HepG2 (cell line): ENCODE results near the gene BTG4. TPM values are rescaled to one million over a fixed set of nuclear protein-coding genes. Genes with fewer than 3 reads are reported as not detected.

Experiments used
- ATAC-seq: fragments of 200-7000 bp; cut with Tn5 transposase; 3 replicates; pipeline ENCODE4 v1.9.1; 2020; ENCODE audit warnings: mild to moderate bottlenecking, moderate library complexity
- BruUV-seq: library from RNA; stranded (reverse); fragments of 400-500 nt; replicated peaks from 2 replicates; lab custom pipeline; 2021; lab: Mats Ljungman, UMichigan
- CTCF ChIA-PET: fragments of 300-600 bp; formaldehyde crosslinking; extraction: SDS; loops from one replicate; lab custom pipeline; 2021; ENCODE audit warnings: low total read pairs, inconsistent platforms, low intra/inter-chr PET ratio; lab: Yijun Ruan, JAX
- POLR2A ChIA-PET: fragments of 350-600 bp; sonication (Branson Sonifier 250); formaldehyde crosslinking; loops from one replicate; lab custom pipeline; 2020; ENCODE audit warnings: antibody characterized with exemption, inconsistent platforms; lab: Yijun Ruan, JAX
- DNase-seq: peaks from one replicate; pipeline ENCODE4 v3.0.0-alpha.2; 2015; ENCODE audit warnings: low spot score
- FAIRE-seq: peaks from 3 replicates; lab custom pipeline; 2011; peaks lifted over from hg19 to GRCh38; lab: Jason Lieb, UNC
- H2AFZ ChIP-seq: one replicate; pipeline ENCODE4 v1.6.1; 2011; ENCODE audit warnings: low read length, inconsistent platforms
- H3K27ac ChIP-seq: fragments of 300-600 bp; 3 replicates; pipeline ENCODE4 v1.8.0; 2011; ENCODE audit warnings: mixed run types, mild to moderate bottlenecking, mixed read lengths, low read length, inconsistent platforms; ENCODE audit not compliant: insufficient read depth; ENCODE audit errors: extremely low read length
- H3K27me3 ChIP-seq, 2 experiments: fragments of 200-600 bp in 1 of 2; 2 replicates in 1 of 2; 3 replicates in 1 of 2; pipeline versions ENCODE4 v1.6.0 to v1.8.0; 2011; ENCODE audit warnings: low read length in 2 of 2, mild to moderate bottlenecking in 2 of 2, moderate library complexity in 2 of 2, inconsistent platforms in 1 of 2; ENCODE audit not compliant: insufficient read depth in 2 of 2, control insufficient read depth in 1 of 2
- H3K36me3 ChIP-seq, 2 experiments: fragments of 200-600 bp in 1 of 2; replicated peaks in 1 of 2; 2 replicates in 1 of 2; 3 replicates in 1 of 2; pipeline versions ENCODE4 v1.5.1 to v1.8.0; 2011; ENCODE audit warnings: low read length in 2 of 2, inconsistent platforms in 1 of 2; ENCODE audit not compliant: insufficient read depth in 2 of 2, control insufficient read depth in 1 of 2
- H3K4me1 ChIP-seq: 2 replicates; pipeline ENCODE4 v1.5.1; 2012; ENCODE audit warnings: low read length, inconsistent platforms; ENCODE audit not compliant: insufficient read depth
- H3K4me2 ChIP-seq: 2 replicates; pipeline ENCODE4 v1.6.0; 2011; ENCODE audit warnings: low read depth, low read length, inconsistent platforms
- H3K4me3 ChIP-seq, 3 experiments: fragments of 200-600 bp in 1 of 3; sonication (generic), shearing (Covaris generic) in 1 of 3; replicated peaks in 1 of 3; 2 replicates each; pipeline ENCODE4 v1.5.1; 2011 to 2016; ENCODE audit warnings: low read length in 3 of 3, inconsistent platforms in 2 of 3, low read depth in 2 of 3, mild to moderate bottlenecking in 2 of 3, control low read depth in 1 of 3, mixed read lengths in 1 of 3; ENCODE audit not compliant: insufficient read depth in 1 of 3
- H3K79me2 ChIP-seq: one replicate; pipeline ENCODE4 v1.6.1; 2011; ENCODE audit warnings: low read length, inconsistent platforms; ENCODE audit not compliant: insufficient read depth
- H3K9ac ChIP-seq: 2 replicates; pipeline ENCODE4 v1.6.0; 2011; ENCODE audit warnings: mild to moderate bottlenecking, low read depth, low read length, inconsistent platforms; ENCODE audit not compliant: insufficient read depth
- H3K9me3 ChIP-seq: 2 replicates; pipeline ENCODE4 v1.5.1; 2012; ENCODE audit warnings: mild to moderate bottlenecking, low read length
- H4K20me1 ChIP-seq: 2 replicates; pipeline ENCODE4 v1.6.0; 2011; ENCODE audit warnings: inconsistent platforms, mild to moderate bottlenecking, low read length, moderate library complexity; ENCODE audit not compliant: insufficient read depth
- CENPT ChIP-seq: sonication (generic); formaldehyde crosslinking; IDR thresholded peaks from 2 replicates; pipeline ENCODE4 v1.8.0; 2022; ENCODE audit warnings: low read depth, mild to moderate bottlenecking, moderate library complexity, missing genetic modification reagents
- GLI4 ChIP-seq: sonication (generic); formaldehyde crosslinking; IDR thresholded peaks from 2 replicates; pipeline ENCODE4 v1.5.1; 2020; ENCODE audit warnings: missing genetic modification reagents, mild to moderate bottlenecking, moderate library complexity, borderline replicate concordance
- HMGXB3 ChIP-seq: sonication (generic); formaldehyde crosslinking; IDR thresholded peaks from 2 replicates; pipeline ENCODE4 v1.4.0; 2020; ENCODE audit warnings: missing genetic modification reagents, borderline replicate concordance
- HNF4G ChIP-seq, 2 experiments: sonication (generic) in 1 of 2; formaldehyde crosslinking in 1 of 2; IDR thresholded peaks; 2 replicates each; pipeline versions ENCODE4 v1.4.0 to v1.6.1; 2011 to 2020; ENCODE audit warnings: borderline replicate concordance in 2 of 2, low read depth in 2 of 2, mild to moderate bottlenecking in 2 of 2, low read length in 1 of 2, missing genetic modification reagents in 1 of 2, moderate library complexity in 1 of 2
- IRF2 ChIP-seq: IDR thresholded peaks from 2 replicates; pipeline ENCODE4 v1.6.1; 2018; ENCODE audit warnings: missing genetic modification reagents, missing compliant biosample characterization
- KLF13 ChIP-seq: sonication (generic); formaldehyde crosslinking; IDR thresholded peaks from 2 replicates; pipeline ENCODE4 v1.4.0; 2020; ENCODE audit warnings: mild to moderate bottlenecking, missing genetic modification reagents
- MXD3 ChIP-seq: IDR thresholded peaks from 2 replicates; pipeline ENCODE4 v1.6.1; 2016; ENCODE audit warnings: mild to moderate bottlenecking, missing biosample characterization, missing genetic modification reagents
- SIN3B ChIP-seq: fragments of 150-350 bp; IDR thresholded peaks from 2 replicates; pipeline ENCODE4 v1.6.1; 2014; ENCODE audit warnings: low read length
- SMARCC2 ChIP-seq: fragments of 450-650 bp; IDR thresholded peaks from 2 replicates; pipeline ENCODE4 v1.6.1; 2017; ENCODE audit warnings: antibody characterized with exemption, mild to moderate bottlenecking
- SP5 ChIP-seq: IDR thresholded peaks from 2 replicates; pipeline ENCODE4 v1.6.1; 2016; ENCODE audit warnings: low read depth, borderline replicate concordance
- ZBTB3 ChIP-seq: sonication (generic); formaldehyde crosslinking; IDR thresholded peaks from 2 replicates; pipeline ENCODE4 v1.4.0; 2020; ENCODE audit warnings: low read depth, mild to moderate bottlenecking, moderate library complexity, missing genetic modification reagents, borderline replicate concordance
- ZFP41 ChIP-seq: sonication (generic); formaldehyde crosslinking; IDR thresholded peaks from 2 replicates; pipeline ENCODE4 v1.4.0; 2020; ENCODE audit warnings: mild to moderate bottlenecking, missing genetic modification reagents, borderline replicate concordance
- ZNF367 ChIP-seq: sonication (generic); formaldehyde crosslinking; IDR thresholded peaks from 2 replicates; pipeline ENCODE4 v1.4.0; 2020; ENCODE audit warnings: missing genetic modification reagents, borderline replicate concordance
- ZNF451 ChIP-seq: sonication (generic); formaldehyde crosslinking; IDR thresholded peaks from 2 replicates; pipeline ENCODE4 v1.5.0; 2020; ENCODE audit warnings: mild to moderate bottlenecking, missing genetic modification reagents
- ZNF510 ChIP-seq: sonication (generic); formaldehyde crosslinking; IDR thresholded peaks from 2 replicates; pipeline ENCODE4 v1.4.0; 2020; ENCODE audit warnings: low read depth, mild to moderate bottlenecking, missing genetic modification reagents
- ZNF572 ChIP-seq: sonication (generic); formaldehyde crosslinking; IDR thresholded peaks from 2 replicates; pipeline ENCODE4 v1.5.1; 2020; ENCODE audit warnings: mild to moderate bottlenecking, missing genetic modification reagents
- ZNF639 ChIP-seq: conservative IDR thresholded peaks from 2 replicates; pipeline ENCODE4 v1.6.1; 2018; ENCODE audit warnings: missing genetic modification reagents
- ZSCAN22 ChIP-seq: sonication (generic); formaldehyde crosslinking; IDR thresholded peaks from 2 replicates; pipeline ENCODE4 v1.4.0; 2020; ENCODE audit warnings: mild to moderate bottlenecking, missing genetic modification reagents
- WGBS: methylation state at CpG from one replicate; pipeline ENCODE4 v1.1.6; 2017; ENCODE audit warnings: low lambda C conversion rate; 5-methylcytosine and 5-hydroxymethylcytosine counted together
- in situ Hi-C: cut with HindIII; loops from 2 replicates; pipeline ENCODE4 v1.10.0; 2017; ENCODE audit warnings: low pct_unique_long_range_greater_than_20kb; ENCODE audit not compliant: extremely low pct_ligation_motif_present
- intact Hi-C: fragments of 100-400 bp; cut with micrococcal nuclease; formaldehyde crosslinking; loops from one replicate; pipeline ENCODE4 v1.10.0; 2022; ENCODE audit not compliant: unreplicated experiment
- polyA plus RNA-seq, 8 experiments: library from polyadenylated mRNA; depleted of rRNA in 3 of 8; stranded (reverse) in 7 of 8; unstranded in 1 of 8; fragments of >200 nt; fragmentation: Illumina TruSeq in 4 of 8; extraction: Trizol in 4 of 8; gene quantifications; 2 replicates each; pipeline versions ENCODE4 v1.2.1 to v1.2.3, GENCODE V29; 2011 to 2016; ENCODE audit warnings: low read depth in 4 of 8, missing spikeins in 1 of 8, mixed read lengths in 1 of 8; ENCODE audit not compliant: insufficient read depth in 1 of 8
- total RNA-seq, 5 experiments: library from RNA; depleted of rRNA; stranded (reverse); fragments of >200 nt; fragmentation: Illumina TruSeq; extraction: Trizol; gene quantifications; 2 replicates each; pipeline ENCODE4 v1.2.3, GENCODE V29; 2016; ENCODE audit warnings: low read depth in 1 of 5
- TF ChIP-seq, protein P1 (sequence below): sonication (generic); formaldehyde crosslinking; IDR thresholded peaks from 2 replicates; pipeline ENCODE4 v1.4.0; 2020; ENCODE audit warnings: missing genetic modification reagents; ENCODE audit errors: not compliant biosample characterization

BTG4 gene
- total and polyA plus RNA-seq, 2 of the 13 experiments (the other 11 are each of a cell fraction or from before 2014, with no cell fraction given) = not detected

DNA sequence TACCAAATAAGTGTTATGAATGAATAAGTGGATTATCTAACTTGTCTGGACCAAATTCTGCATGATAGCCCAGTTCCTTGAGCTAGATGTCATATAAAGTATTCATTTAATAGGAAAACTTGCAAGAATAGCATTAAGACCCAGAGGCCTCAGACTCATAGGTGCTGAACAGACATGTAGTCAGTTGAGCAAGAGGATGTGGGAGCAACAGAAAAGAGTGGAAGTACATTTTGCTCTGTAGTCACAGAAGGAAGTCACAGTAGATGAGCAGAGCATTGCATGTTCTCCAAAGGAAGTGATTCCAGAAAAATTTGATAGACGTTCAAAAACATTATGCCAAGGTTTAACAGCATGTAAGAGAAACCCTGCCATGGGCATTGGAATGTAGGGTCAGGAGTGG is 11.9 kb upstream of the BTG4 start:
- intact Hi-C loops (no loop called here), in situ Hi-C loops (no loop called here)
- Histone ChIP-seq H3K9me3 (no peaks in the 10 kb centered on the region), H3K79me2 (no peaks in the 10 kb centered on the region), H2AFZ (no peak overlapping the region), H4K20me1 (no peaks in the 10 kb centered on the region), H3K4me1 (no peaks in the 10 kb centered on the region), H3K36me3 (no peaks in the 10 kb centered on the region), H3K4me3 (no peak overlapping the region), H3K27ac (no peak overlapping the region), H3K4me2 (no peak overlapping the region), H3K27me3 (peaks cover 0 to 18% of the 10 kb centered on the region in 2 experiments; a peak in 2 of 5 replicates), H3K9ac (no peak overlapping the region)
- ATAC-seq (no peak), FAIRE-seq (no peak), DNase-seq (no peak)
- CTCF ChIA-PET = no interaction called here
- no TSS peak for BruUV-seq
- 3% methylated on average over 1 of the region's 1 CpG for WGBS
- POLR2A ChIA-PET = no interaction called here
- no peak for TF ChIP-seq SMARCC2
- no peak for TF ChIP-seq KLF13
- no peak for TF ChIP-seq SIN3B
- TF ChIP-seq GLI4 (CRISPR knock-in tag) = no peak
- no peak for TF ChIP-seq ZNF639 (CRISPR knock-in tag)
- no peak for TF ChIP-seq HNF4G (IDR thresholded peaks at IDR 0.05; ENCODE audit: borderline replicate concordance, low read depth, low read length)
- TF ChIP-seq HNF4G (CRISPR knock-in tag; IDR thresholded peaks at IDR 0.05; ENCODE audit: borderline replicate concordance, low read depth) = no peak
- no peak for TF ChIP-seq CENPT (CRISPR knock-in tag)
- TF ChIP-seq ZFP41 (CRISPR knock-in tag) = no peak
- TF ChIP-seq ZNF510 (CRISPR knock-in tag) = no peak
- TF ChIP-seq ZNF451 (CRISPR knock-in tag) = no peak
- TF ChIP-seq ZNF367 = no peak
- TF ChIP-seq MXD3 (CRISPR knock-in tag) = no peak
- no peak for TF ChIP-seq SP5 (CRISPR knock-in tag)
- no peak for TF ChIP-seq ZBTB3
- no peak for TF ChIP-seq ZSCAN22
- no peak for TF ChIP-seq HMGXB3 (CRISPR knock-in tag)
- TF ChIP-seq, protein P1, sequence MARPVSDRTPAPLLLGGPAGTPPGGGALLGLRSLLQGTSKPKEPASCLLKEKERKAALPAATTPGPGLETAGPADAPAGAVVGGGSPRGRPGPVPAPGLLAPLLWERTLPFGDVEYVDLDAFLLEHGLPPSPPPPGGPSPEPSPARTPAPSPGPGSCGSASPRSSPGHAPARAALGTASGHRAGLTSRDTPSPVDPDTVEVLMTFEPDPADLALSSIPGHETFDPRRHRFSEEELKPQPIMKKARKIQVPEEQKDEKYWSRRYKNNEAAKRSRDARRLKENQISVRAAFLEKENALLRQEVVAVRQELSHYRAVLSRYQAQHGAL = no peak
- no peak for TF ChIP-seq ZNF572 (CRISPR knock-in tag)
- no peak for TF ChIP-seq IRF2
